Stimulated activated CD4-positive, alpha-beta T cell treated with anti-CD3 and anti-CD28 coated beads, Interleukin-12 subunit alpha, Interleukin-12 subunit beta, amount 100 ng/mL, for 4 hours (primary cell): ENCODE results near the gene UTY.
"Not testable (repeated sequence)": the region's sequence is repeated elsewhere in the genome, so short reads cannot be mapped to it uniquely, and the experiment has no call there.

ENCODE experiments used
- DNase-seq: peaks from one replicate; pipeline ENCODE4 v3.0.0-alpha.2; 2020

UTY gene

DNA sequence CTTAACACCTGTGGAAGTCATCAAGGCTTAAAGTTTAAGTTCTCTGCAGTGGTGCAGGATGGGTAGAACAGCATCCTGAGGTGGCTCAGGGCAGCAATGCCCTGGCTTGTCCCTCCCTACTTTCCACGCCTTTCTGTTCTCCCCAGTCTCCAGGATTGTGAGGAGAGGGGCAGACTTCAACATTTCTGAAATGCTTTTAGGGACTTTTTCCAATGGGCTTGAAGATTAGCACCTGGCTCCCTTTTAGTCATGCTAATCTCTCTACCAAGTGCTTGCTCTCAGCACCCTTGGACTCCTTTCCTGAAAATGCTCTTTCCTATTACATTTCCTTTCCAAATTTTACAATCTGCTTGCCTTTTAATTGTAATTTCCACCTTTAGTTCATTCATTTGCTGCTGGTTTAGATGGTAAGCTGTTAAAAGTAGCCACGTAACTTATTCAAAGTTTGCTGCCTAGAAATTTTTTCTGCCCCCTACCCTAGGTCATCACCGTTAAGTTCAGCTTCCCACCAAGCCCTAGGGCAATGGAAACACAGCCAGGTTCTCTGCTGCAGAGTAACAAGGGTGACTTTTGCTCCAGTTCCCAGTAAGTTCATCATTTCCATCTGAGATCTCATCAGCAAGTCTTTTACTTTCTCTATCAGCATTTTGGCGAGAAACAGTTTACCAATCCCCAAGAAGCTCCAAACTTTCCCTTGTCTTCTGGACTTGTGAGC is 183.5 kb downstream of the UTY start:
- no peak for DNase-seq

DNA sequence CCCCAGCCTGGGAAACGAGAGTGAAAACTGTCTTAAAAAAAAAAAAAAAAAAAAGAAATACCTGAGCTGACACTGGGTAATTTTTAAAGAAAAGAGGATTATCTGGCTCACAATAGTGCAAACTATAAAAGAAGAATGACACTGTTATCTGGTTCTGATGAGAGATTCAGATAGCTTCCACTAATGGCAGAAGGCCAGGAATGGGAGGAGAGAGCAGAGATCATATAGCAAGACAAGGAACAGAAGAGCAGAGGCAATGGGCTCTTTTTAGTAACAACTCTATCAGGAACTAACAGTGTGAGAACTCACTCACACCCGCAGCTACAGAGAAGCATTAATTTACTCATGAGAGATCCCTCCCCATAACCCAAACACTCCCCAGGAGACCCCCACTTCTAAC is 184.8 kb downstream of the UTY start:
- DNase-seq: no peak

GRCh38 chrY:13291199-13291598 is 188.6 kb downstream of the UTY start:
- DNase-seq: no peak

DNA sequence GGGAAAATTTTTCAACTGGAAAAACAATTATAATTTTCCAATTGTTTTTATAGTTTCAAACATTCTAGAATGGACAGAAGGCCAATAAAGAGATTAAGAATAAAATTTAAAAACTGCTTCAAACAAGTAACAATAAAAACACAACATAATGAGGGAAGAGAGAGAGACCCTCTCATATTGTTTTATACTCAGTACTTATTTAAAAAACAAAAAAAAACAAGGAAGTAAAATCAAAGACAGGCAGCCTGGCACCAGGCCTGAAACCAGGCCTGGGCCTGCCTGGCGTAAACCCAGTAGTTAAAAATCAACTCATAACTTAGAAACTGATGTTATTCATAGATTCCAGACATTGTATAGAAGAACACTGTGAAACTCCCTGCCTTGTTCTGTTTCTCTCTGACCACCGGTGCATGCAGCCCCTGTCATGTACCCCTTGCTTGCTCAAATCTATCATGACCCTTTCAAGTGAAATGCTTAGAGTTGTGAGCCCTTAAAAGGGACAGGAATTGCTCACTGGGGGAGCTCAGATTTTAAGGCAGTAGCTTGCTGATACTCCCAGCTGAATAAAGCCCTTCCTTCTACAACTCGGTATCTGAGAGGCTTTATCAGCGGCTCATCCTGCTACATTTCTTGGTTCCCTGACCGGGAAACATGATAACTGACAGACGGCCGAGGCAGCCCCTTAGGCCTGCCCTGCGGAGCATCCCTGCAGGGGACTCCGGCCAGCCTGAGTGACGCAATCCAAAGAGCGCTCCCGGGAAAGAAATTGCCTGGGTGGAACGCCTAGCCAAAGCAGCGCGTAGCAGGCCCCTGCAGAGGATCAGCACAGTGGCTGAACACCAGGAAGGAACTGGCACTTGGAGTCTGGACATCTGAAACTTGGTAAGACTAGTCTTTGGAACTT is 197.4 kb downstream of the UTY start:
- not testable (repeated sequence) for DNase-seq

- DNase-seq: no peak
Measured at GRCh38 chrY:13279561-13279960, 200.3 kb downstream of the UTY start.

DNA sequence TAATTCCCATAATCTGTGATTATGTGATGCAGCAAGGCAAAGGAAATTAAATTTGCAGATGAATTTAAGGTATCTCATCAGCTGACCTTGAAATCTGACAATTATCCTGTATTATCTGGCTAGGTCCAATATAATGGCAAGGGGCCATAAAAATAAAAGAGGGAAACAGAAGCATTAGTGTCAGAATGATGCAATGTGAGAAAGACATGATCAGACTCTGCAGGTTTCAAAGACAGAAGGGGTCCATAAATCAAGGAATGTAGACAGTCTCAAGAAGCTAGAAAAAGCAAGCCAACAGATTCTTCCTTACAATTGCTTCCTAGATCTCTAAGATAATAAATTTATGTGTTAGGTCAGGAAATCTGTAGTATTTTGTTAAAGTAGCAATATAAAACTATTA is 208.1 kb downstream of the UTY start:
- no peak for DNase-seq

DNA sequence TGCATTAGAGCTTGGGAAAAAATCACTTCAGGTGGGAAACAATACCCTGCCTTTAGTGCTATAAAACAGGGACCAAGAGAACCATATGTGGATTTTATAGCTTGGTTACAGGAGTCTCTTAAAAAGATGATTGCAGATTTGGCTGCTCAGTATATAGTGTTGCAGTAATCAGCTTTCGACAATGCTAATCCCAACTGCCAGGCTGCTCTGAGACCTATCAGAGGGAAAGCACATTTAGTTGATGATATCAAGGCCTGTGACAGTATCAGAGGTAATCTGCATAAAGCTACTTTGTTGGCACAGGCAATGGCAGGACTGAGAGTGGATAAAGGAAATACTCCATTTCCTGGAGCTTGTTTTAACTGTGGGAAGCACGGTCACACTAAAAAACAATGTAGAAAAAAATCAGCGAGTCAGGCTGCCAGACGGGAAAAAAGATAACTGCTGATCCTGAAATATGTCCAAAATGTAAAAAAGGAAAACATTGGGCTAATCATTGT is 225.8 kb downstream of the UTY start:
- not testable (repeated sequence) for DNase-seq

DNA sequence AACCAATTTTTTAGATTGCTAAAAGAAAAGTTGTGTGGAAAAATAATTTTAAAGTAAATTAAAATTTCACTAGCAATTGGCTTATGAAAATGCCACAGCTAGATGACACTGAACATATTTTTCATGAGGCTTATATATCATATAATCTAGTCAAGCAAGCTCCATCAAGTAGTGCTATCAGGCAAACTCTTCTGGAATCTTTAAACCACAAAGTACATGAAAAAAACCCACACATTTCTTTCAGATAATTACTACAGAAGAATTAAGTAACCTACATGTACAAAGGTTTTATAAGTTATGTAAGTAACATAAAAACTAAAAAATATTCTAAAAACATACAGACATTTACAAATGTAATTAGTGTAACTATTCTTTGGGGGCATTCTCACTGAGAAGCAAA is 229.4 kb downstream of the UTY start:
- DNase-seq: no peak

DNA sequence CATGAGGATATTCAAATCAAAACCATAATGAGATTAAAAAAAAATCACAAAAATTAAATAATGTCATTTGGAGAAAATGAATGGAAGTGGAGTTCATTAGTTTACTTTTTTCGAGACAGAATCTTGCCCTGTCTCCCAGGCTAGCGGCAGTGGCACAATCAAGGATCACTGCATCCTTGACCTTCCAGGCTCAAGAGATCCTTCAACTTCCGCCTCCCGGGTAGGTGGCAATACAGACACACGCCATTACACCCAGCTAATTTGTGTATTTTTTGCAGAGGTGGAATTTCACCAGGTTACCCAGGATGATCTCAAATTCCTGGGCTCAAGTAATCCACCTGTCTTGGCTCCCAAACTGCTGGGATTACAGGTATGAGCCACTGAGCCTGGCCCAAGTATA is 236.1 kb downstream of the UTY start:
- no peak for DNase-seq

- no peak for DNase-seq
Measured at GRCh38 chrY:13233901-13234300, 245.9 kb downstream of the UTY start.

- DNase-seq: no peak
Measured at GRCh38 chrY:13233118-13233517, 246.7 kb downstream of the UTY start.

DNA sequence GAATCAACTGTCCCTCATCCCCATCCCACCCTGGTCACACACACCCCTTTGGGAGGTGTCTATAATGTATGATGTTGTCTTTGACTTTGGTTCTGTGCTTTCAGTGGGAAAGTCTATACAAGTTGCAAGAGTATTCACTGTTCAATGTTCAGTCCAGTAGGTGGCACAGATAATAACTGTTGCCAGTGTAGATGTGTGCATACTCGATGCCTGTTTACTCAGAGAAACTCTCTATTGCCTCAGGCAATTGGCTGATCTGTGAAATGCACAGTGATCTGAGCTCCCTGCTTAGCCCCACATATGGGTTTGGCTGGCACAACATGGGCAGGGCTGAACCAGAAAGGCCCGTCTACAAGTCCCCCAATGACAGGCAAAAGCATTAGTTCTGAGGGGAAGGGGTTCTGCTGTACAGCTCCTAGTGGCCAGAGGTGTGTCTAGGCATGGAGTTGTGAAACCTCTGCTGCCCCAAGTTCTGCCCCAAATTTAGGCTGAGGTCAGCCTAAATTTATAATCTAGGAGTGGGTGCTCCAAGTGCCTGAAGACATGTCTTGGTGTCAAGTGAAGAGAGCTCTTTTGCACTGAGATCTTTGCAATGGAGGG is 252.4 kb downstream of the UTY start:
- no peak for DNase-seq

DNA sequence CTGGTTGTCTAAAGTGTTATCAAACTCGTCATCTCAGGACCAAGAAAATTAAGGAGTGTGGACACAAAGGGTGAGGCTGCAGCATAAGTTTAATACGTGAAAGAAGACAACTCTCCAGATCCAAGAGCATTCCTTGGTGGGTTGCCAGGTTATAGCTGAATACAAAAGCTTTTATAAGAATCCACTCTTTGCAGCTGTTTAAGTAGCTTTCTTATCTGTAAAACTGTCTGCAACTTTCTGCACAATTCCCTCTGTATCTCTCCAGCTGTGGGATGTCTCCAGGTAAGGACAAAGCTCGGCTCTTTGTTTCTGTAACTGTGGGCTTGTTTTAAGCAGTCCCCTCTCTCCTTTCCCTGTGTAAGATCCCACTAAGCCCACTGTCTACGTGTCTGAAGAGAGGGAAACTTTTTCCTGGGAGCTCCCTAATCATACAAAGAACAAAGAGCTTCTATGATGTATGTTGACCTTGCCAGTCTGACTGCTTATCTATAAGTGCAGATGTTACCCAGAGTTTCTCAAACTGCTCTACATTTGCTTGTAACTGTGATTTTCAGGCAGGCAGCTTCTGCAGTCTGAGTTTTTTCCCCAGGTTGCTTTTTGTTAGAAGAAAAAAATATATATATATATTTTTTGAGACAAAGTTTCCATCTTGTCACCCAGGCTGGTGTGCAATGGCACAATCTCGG is 268.7 kb downstream of the UTY start:
- DNase-seq: no peak

GRCh38 chrY:13205214-13205613 is 274.6 kb downstream of the UTY start:
- no peak for DNase-seq
